Choroid plexus epithelial cell (primary cell): ENCODE results near the gene PSMC3.

Experiments used
- DNase-seq: peaks from one replicate; pipeline ENCODE4 v3.0.0-alpha.2; 2010; ENCODE audit warnings: low read depth
- H3K4me3 ChIP-seq: 2 replicates; pipeline ENCODE4 v1.5.1; 2011; ENCODE audit warnings: low read depth, mild to moderate bottlenecking, control low read depth, low read length, moderate library complexity
- TF ChIP-seq, protein P1 (sequence below): conservative IDR thresholded peaks from 2 replicates; pipeline ENCODE4 v1.5.1; 2011; ENCODE audit warnings: low read depth, mild to moderate bottlenecking, control low read depth, inconsistent platforms, low read length, moderate library complexity

Gene PSMC3

DNA sequence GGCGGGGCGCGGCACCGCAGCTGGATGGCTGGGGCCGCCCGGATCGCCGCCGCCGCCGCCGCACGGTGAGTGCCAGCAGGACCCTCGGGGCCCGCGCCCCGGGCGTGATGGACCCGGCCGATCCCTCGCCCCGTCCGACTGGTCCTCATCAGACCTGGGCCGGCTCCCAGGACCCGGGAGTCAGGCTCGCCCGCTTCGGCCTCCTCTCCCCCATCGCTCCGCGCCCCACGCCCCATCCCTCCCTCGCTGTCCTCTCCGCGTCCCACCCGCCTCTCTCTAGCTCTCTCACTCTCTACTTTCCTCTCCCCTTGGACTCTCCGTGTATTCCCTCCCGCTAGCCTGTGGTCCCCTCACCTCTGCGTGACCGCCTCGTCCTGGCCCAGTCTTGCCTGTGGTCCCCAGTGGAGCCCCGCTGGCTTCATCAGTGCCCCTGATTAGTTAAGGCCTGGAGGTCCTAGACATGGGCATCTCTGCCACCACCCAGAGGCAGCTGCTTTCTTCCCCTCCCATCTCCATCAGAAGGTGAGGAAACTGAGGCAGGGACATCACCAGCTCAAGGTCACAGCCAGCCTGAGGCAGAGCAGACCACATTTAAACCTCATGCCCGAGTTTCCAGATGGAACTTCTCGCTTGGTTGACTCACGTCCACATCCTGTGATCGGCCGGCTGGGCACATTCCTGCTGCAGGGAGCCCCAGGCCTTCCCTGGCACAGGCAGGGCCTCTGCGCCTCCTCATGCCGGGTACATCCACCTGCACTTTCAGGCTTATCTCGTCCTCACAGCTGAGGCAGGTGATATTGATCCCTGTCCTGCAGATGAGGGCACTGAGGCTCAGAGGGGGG, 17.4 kb downstream of the PSMC3 start:
- H3K4me3 ChIP-seq, result peak overlapping the region; percentile 70
- DNase-seq, result peak; percentile 83
- TF ChIP-seq, protein P1, sequence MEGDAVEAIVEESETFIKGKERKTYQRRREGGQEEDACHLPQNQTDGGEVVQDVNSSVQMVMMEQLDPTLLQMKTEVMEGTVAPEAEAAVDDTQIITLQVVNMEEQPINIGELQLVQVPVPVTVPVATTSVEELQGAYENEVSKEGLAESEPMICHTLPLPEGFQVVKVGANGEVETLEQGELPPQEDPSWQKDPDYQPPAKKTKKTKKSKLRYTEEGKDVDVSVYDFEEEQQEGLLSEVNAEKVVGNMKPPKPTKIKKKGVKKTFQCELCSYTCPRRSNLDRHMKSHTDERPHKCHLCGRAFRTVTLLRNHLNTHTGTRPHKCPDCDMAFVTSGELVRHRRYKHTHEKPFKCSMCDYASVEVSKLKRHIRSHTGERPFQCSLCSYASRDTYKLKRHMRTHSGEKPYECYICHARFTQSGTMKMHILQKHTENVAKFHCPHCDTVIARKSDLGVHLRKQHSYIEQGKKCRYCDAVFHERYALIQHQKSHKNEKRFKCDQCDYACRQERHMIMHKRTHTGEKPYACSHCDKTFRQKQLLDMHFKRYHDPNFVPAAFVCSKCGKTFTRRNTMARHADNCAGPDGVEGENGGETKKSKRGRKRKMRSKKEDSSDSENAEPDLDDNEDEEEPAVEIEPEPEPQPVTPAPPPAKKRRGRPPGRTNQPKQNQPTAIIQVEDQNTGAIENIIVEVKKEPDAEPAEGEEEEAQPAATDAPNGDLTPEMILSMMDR, result no peak

DNA sequence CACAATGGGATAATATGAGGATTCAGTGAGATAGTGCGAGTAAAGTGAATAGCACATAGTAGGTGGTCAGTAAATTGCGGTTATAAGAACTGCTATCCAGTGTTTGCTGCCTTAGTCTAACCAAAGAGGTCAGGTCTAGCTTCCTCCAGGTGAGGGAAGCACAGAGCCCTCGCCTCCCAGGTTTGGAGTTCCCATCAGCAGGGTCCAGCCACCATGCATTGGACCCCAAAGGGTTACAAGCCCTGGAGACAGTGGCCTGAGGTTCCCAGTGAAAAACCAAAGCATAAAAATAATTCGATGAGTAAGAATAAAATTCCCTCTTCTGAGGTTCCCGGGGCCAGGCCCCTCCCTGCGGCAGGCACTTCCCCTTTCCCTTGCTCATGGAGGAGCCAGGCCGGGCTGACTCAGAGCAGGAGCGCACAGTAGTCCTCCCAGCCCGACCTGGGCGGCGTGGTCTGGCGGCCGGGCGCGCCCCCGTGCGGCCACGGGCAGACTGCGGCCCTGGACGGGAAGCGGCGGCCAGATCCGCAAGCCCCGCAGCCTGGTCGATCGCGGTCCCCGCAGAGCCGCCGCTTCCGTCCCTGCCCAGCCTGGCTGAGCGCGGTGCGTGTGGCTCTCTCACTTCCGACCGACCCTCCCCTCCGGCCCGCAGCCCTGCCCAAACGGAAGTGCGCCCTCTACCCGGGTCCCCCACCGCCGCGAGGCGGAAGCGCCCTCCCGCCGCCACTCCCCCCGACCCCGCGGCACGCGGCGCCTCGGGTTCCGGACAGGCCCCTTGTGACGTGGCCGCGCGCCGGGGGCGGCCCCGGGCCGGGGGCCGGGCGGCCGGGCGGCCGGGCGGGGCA, 18.3 kb downstream of the PSMC3 start, which contains the start of gene SLC39A13:
SLC39A13 (plus strand) TSS at position 845 of the 845 bp plus-strand sequence. CDS start 1,505 bp downstream, outside the sequence.
- TF ChIP-seq, protein P1, result peak; percentile 40
- H3K4me3 ChIP-seq, result peak within 1 kb of the TSS; percentile 70
- peak; percentile 97 for DNase-seq

DNA sequence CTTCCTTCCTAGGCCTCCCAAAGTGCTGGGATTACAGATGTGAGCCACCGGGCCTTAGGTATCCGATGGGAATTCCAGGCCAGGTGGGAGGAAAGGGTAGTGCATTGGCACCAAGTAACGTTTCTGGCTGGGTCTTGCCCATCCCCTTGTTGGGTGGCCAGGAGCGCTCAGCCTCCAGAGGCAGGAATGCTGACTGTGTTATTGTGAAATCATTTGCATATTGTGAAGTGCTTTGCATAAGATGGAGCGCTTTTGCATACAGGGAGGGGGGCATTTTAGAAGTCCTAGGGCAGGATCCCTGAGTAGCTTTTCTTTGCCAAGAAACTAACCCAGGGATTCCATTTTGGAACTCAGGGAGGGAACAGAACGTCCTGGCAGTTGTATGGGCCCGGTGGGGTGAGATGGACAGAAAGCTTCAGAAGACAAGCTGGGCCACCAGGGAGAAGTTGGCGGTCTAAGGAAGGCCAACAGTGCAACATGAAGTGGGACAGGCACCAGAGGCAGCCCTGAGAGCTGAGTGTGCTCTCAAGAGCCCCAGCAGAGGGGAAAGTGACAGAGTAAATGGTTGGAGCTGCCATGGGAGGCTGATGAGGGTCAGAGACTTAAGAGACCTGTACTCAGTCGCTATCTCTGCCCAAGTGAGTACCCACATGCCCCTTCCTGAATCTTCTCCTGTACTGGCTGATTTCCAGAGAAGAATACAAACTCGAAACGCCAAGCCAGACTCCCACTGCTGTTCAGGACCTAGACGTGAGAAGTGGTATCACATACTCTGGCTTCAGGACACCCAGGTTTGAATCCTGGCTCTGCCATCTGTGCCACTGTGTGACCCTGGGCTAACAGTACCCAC, 19.1 kb downstream of the PSMC3 start:
- TF ChIP-seq, protein P1, result peak; percentile 30
- DNase-seq, result peak; percentile 34
- peak overlapping the region; percentile 70 for H3K4me3 ChIP-seq

DNA sequence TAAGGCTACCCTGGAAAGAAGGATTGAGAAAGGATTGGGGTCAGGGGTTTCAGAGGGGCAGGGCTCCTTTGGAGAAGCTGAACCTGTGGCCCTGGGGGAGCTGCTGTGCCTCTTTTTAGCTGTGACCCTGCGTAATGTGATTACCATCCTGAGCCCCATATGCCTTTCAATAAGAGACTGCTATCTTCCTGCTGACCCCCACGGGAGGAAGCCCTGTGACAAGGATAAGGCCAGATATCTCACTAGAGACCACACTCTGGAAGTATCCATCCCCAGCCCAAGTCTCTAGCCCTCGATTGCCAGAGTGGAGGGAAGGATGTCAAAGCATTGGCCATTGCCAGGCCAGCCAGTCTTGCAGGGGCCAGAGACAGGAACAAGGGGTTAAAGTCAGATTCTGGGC, 22.7 kb downstream of the PSMC3 start:
- no peak for DNase-seq
- H3K4me3 ChIP-seq, result no peak overlapping the region
- TF ChIP-seq, protein P1, result no peak

DNA sequence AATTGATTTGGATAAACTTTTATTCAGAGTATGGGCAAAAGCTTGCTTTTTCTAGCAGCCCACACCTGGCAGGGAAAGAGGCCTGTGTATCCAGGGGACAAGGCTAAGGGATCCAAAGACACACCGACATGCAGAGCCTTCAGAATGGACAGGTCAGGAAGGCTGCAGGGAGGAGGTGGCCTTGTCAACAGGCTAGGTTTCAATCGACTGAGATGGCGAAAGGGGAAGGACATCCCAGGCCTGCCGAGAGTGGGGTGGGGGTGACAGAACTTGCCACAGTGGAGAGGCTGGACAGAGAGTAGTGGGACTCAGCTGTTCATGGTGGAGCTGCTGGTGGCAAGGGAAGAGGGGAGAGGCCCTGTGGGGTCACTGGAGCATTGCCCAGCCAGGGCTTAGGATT, 23.1 kb downstream of the PSMC3 start:
- no peak for DNase-seq
- TF ChIP-seq, protein P1, result no peak
- no peak overlapping the region for H3K4me3 ChIP-seq

DNA sequence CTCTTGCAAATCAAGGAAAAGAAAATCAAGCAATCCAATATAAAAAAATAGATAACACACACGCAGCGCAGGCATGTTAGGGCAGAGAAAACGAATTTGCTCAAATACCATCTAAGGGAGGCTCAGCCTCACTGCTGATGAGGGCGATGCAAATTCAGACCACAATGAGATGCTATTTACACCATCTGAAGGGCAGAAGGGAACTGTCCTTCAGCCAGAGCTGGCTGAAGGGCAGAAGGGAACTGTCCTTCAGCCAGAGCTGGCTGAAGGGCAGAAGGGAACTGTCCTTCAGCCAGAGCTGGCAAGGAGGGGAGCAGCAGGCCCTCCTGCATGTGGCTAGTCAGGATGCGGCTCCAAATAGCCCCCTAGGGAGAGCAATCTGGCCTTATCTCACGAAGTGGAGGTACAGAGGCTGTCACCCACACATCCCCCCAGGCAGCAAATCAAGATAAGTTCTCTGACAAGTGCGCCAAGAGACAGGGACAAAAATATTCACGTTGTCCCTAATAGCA, 25.4 kb downstream of the PSMC3 start:
- DNase-seq, result peak; percentile 34
- TF ChIP-seq, protein P1, result no peak
- H3K4me3 ChIP-seq, result no peak overlapping the region
